ES-I3 (cell line): ENCODE results near the gene NOX1.

Experiments
- H3K36me3 ChIP-seq: 2 replicates; pipeline ENCODE4 v1.6.1; 2013; ENCODE audit warnings: mild to moderate bottlenecking, low read length, control low read depth, moderate library complexity; ENCODE audit not compliant: insufficient read depth
- H3K4me1 ChIP-seq: 2 replicates; pipeline ENCODE4 v1.6.1; 2013; ENCODE audit warnings: mild to moderate bottlenecking, control low read depth, low read length; ENCODE audit not compliant: insufficient read depth
- H3K9ac ChIP-seq: 2 replicates; pipeline ENCODE4 v1.6.1; 2013; ENCODE audit warnings: low read depth, mild to moderate bottlenecking, low read length, moderate library complexity
- H3K9me3 ChIP-seq: 2 replicates; pipeline ENCODE4 v1.6.1; 2013; ENCODE audit warnings: mild to moderate bottlenecking, low read length, moderate library complexity; ENCODE audit not compliant: control insufficient read depth, insufficient read depth

NOX1 gene

GRCh38 chrX:100874325-100874724 is at the start of gene NOX1:
TSS of gene NOX1 (minus strand) at chrX:100874359. CDS start at chrX:100874139, 220 bp downstream.
- H3K36me3 ChIP-seq, result no peaks in the 10 kb centered on the region
- H3K4me1 ChIP-seq, result peaks cover 5% of the 10 kb centered on the region

GRCh38 chrX:100915562-100915961 is 41.4 kb upstream of the NOX1 start:
- no peaks in the 10 kb centered on the region for H3K36me3 ChIP-seq
- H3K4me1 ChIP-seq, result no peaks in the 10 kb centered on the region
- no peaks in the 10 kb centered on the region for H3K9me3 ChIP-seq
- H3K9ac ChIP-seq, result no peak overlapping the region

More at GRCh38 chrX:100874325-100874724, at the start of gene NOX1:
- no peak within 1 kb of the TSS for H3K9ac ChIP-seq
- no peaks in the 10 kb centered on the region for H3K9me3 ChIP-seq

- no peaks in the 10 kb centered on the region for H3K36me3 ChIP-seq
- H3K9ac ChIP-seq, result no peak overlapping the region
- no peaks in the 10 kb centered on the region for H3K4me1 ChIP-seq
- H3K9me3 ChIP-seq, result no peaks in the 10 kb centered on the region
Measured at GRCh38 chrX:100913111-100913510, 39.0 kb upstream of the NOX1 start.

- no peaks in the 10 kb centered on the region for H3K36me3 ChIP-seq
- no peaks in the 10 kb centered on the region for H3K9me3 ChIP-seq
- no peak overlapping the region for H3K9ac ChIP-seq
- H3K4me1 ChIP-seq, result no peaks in the 10 kb centered on the region
Measured at GRCh38 chrX:100911731-100912130, 37.6 kb upstream of the NOX1 start.

GRCh38 chrX:100905620-100906019 is 31.5 kb upstream of the NOX1 start:
- Histone ChIP-seq H3K36me3 (no peaks in the 10 kb centered on the region), H3K9me3 (no peaks in the 10 kb centered on the region), H3K4me1 (no peaks in the 10 kb centered on the region), H3K9ac (no peak overlapping the region)

GRCh38 chrX:100904433-100904832 is 30.3 kb upstream of the NOX1 start:
- Histone ChIP-seq H3K4me1 (no peaks in the 10 kb centered on the region), H3K36me3 (no peaks in the 10 kb centered on the region), H3K9me3 (no peaks in the 10 kb centered on the region), H3K9ac (no peak overlapping the region)

- H3K4me1 ChIP-seq, result 0 out of 2 replicates have a peak, but pooled peaks cover 4% of the 10 kb centered on the region
- no peak overlapping the region for H3K9ac ChIP-seq
- H3K36me3 ChIP-seq, result no peaks in the 10 kb centered on the region
- H3K9me3 ChIP-seq, result no peaks in the 10 kb centered on the region
Measured at GRCh38 chrX:100895365-100896075, 21.4 kb upstream of the NOX1 start.

- H3K9me3 ChIP-seq, result no peaks in the 10 kb centered on the region
- H3K36me3 ChIP-seq, result no peaks in the 10 kb centered on the region
- H3K4me1 ChIP-seq, result peaks cover 17% of the 10 kb centered on the region
- H3K9ac ChIP-seq, result no peak overlapping the region
Measured at GRCh38 chrX:100883654-100884053, 9.5 kb upstream of the NOX1 start.

- peaks cover 17% of the 10 kb centered on the region for H3K4me1 ChIP-seq
- no peak overlapping the region for H3K9ac ChIP-seq
- H3K36me3 ChIP-seq, result no peaks in the 10 kb centered on the region
- no peaks in the 10 kb centered on the region for H3K9me3 ChIP-seq
Measured at GRCh38 chrX:100880368-100880767, 6.2 kb upstream of the NOX1 start.

GRCh38 chrX:100871594-100872560 is 2.3 kb downstream of the NOX1 start:
- Histone ChIP-seq H3K36me3 (no peaks in the 10 kb centered on the region), H3K4me1 (peaks cover 5% of the 10 kb centered on the region), H3K9me3 (no peaks in the 10 kb centered on the region), H3K9ac (no peak overlapping the region)

- H3K36me3 ChIP-seq, result no peaks in the 10 kb centered on the region
- no peaks in the 10 kb centered on the region for H3K9me3 ChIP-seq
- no peak overlapping the region for H3K9ac ChIP-seq
- H3K4me1 ChIP-seq, result peaks cover 5% of the 10 kb centered on the region
Measured at GRCh38 chrX:100870527-100870926, 3.6 kb downstream of the NOX1 start.

- no peaks in the 10 kb centered on the region for H3K9me3 ChIP-seq
- peaks cover 14% of the 10 kb centered on the region for H3K4me1 ChIP-seq
- no peaks in the 10 kb centered on the region for H3K36me3 ChIP-seq
- H3K9ac ChIP-seq, result no peak overlapping the region
Measured at GRCh38 chrX:100868273-100868672, 5.9 kb downstream of the NOX1 start.

- no peaks in the 10 kb centered on the region for H3K9me3 ChIP-seq
- H3K36me3 ChIP-seq, result no peaks in the 10 kb centered on the region
- peaks cover 9% of the 10 kb centered on the region for H3K4me1 ChIP-seq
- no peak overlapping the region for H3K9ac ChIP-seq
Measured at GRCh38 chrX:100864657-100865391, 9.3 kb downstream of the NOX1 start.

- Histone ChIP-seq H3K9me3 (no peaks in the 10 kb centered on the region), H3K36me3 (no peaks in the 10 kb centered on the region)
Measured at GRCh38 chrX:100863326-100863864, 10.8 kb downstream of the NOX1 start.

More at GRCh38 chrX:100863326-100863864, 10.8 kb downstream of the NOX1 start:
- Histone ChIP-seq H3K4me1 (peaks cover 9% of the 10 kb centered on the region), H3K9ac (no peak overlapping the region)
